ENCODE data around the gene SCAND1. TPM values are rescaled to one million over a fixed set of nuclear protein-coding genes. Genes with fewer than 3 reads are reported as not detected.

The SCAND1 gene
- total and polyA plus RNA-seq, 7 donors: 37.4 to 90.7 (median 70.2) TPM

- Histone ChIP-seq H3K4me3 (no peak overlapping the region), H3K9me3 (no peaks in the 10 kb centered on the region), H3K4me1 (no peaks in the 10 kb centered on the region), H3K27me3 (ENCODE audit: insufficient read depth in 3 of 3, low read length in 2 of 3) (peaks cover 0 to 3% (median 0%) of the 10 kb centered on the region in 3 donors), H3K36me3 (ENCODE audit: insufficient read depth in 1 of 2, low read depth in 1 of 2) (no peaks in the 10 kb centered on the region), H3K27ac (no peak overlapping the region)
- WGBS, 3 donors: 61 to 68% (median 63%) methylated on average over 9 of the region's 9 CpGs
- intact Hi-C loops (cut with DNase I): no loop called here
- ATAC-seq (no peak), DNase-seq (no peak)
- TF ChIP-seq CTCF (IDR thresholded peaks at IDR 0.05): no peak
These were observed 21.5 kb upstream of the SCAND1 start for GRCh38 chr20:35975576-35976373.

- ATAC-seq: no peak
- intact Hi-C loops (cut with DNase I): no loop called here
- 75 to 84% (median 83%) methylated on average over 4 of the region's 4 CpGs for WGBS, 3 donors
These were observed 20.0 kb upstream of the SCAND1 start for GRCh38 chr20:35974256-35974655.

GRCh38 chr20:35972462-35972861 lies 18.2 kb upstream of the SCAND1 start:
- ATAC-seq (no peak), DNase-seq (no peak)
- TF ChIP-seq CTCF (IDR thresholded peaks at IDR 0.05): no peak
- H3K4me1 ChIP-seq: no peaks in the 10 kb centered on the region
- WGBS, 3 donors: 55 to 71% (median 67%) methylated on average over 4 of the region's 4 CpGs
- peaks cover 0 to 3% (median 0%) of the 10 kb centered on the region in 3 donors for H3K27me3 ChIP-seq (ENCODE audit: insufficient read depth in 3 of 3, low read length in 2 of 3)
- H3K27ac ChIP-seq: no peak overlapping the region
- H3K4me3 ChIP-seq: no peak overlapping the region
- no peaks in the 10 kb centered on the region for H3K36me3 ChIP-seq (ENCODE audit: insufficient read depth in 1 of 2, low read depth in 1 of 2)
- intact Hi-C loops (cut with DNase I): no loop called here
- H3K9me3 ChIP-seq: no peaks in the 10 kb centered on the region

More at GRCh38 chr20:35974256-35974655, 20.0 kb upstream of the SCAND1 start:
- Histone ChIP-seq H3K27ac (no peak overlapping the region), H3K9me3 (no peaks in the 10 kb centered on the region), H3K27me3 (ENCODE audit: insufficient read depth in 3 of 3, low read length in 2 of 3) (peaks cover 0 to 3% (median 0%) of the 10 kb centered on the region in 3 donors), H3K4me3 (no peak overlapping the region), H3K4me1 (no peaks in the 10 kb centered on the region), H3K36me3 (ENCODE audit: insufficient read depth in 1 of 2, low read depth in 1 of 2) (no peaks in the 10 kb centered on the region)
- DNase-seq: no peak
- TF ChIP-seq CTCF (IDR thresholded peaks at IDR 0.05): no peak

GRCh38 chr20:35971981-35972380 lies 17.7 kb upstream of the SCAND1 start:
- Histone ChIP-seq H3K27me3 (ENCODE audit: insufficient read depth in 3 of 3, low read length in 2 of 3) (peaks cover 0 to 3% (median 0%) of the 10 kb centered on the region in 3 donors), H3K4me3 (no peak overlapping the region), H3K36me3 (ENCODE audit: insufficient read depth in 1 of 2, low read depth in 1 of 2) (no peaks in the 10 kb centered on the region), H3K4me1 (no peaks in the 10 kb centered on the region), H3K27ac (no peak overlapping the region), H3K9me3 (no peaks in the 10 kb centered on the region)
- TF ChIP-seq CTCF (IDR thresholded peaks at IDR 0.05): no peak
- ATAC-seq (no peak), DNase-seq (no peak)
- 94 to 97% (median 95%) methylated on average over 2 of the region's 2 CpGs for WGBS, 3 donors
- intact Hi-C loops (cut with DNase I): no loop called here

All from psoas muscle (tissue), 8 donors.